Activated CD8-positive, alpha-beta memory T cell treated with anti-CD3 and anti-CD28 coated beads, Interleukin-2, amount 50 U/mL, for 1 hour (primary cell): ENCODE measurements around the gene DDN.

ENCODE experiments used
- DNase-seq: peaks from one replicate; pipeline ENCODE4 v3.0.0-alpha.2; 2020; ENCODE audit errors: extremely low read depth

DDN gene

GRCh38 chr12:49013428-49013827 lies 14.3 kb upstream of the DDN start:
- no peak for DNase-seq

GRCh38 chr12:49012739-49013138 lies 13.6 kb upstream of the DDN start:
- DNase-seq, result no peak

GRCh38 chr12:49010092-49010668 lies 11.0 kb upstream of the DDN start:
- no peak for DNase-seq

GRCh38 chr12:49008943-49009342 lies 9.8 kb upstream of the DDN start:
- no peak for DNase-seq

GRCh38 chr12:49000346-49000745 lies 1.2 kb upstream of the DDN start:
- DNase-seq, result no peak

GRCh38 chr12:48998497-48999353 lies 450 bp downstream of the DDN start:
- DNase-seq, result no peak

- no peak for DNase-seq
These were observed 1.3 kb downstream of the DDN start for GRCh38 chr12:48997719-48998496.

- no peak for DNase-seq
These were observed 2.1 kb downstream of the DDN start for GRCh38 chr12:48996794-48997718.

GRCh38 chr12:48995086-48995879 lies 3.9 kb downstream of the DDN start:
- DNase-seq, result no peak

- no peak for DNase-seq
These were observed 4.7 kb downstream of the DDN start for GRCh38 chr12:48994224-48995085.

GRCh38 chr12:48993787-48994186 lies 5.4 kb downstream of the DDN start:
- DNase-seq, result no peak

- no peak for DNase-seq
These were observed 7.7 kb downstream of the DDN start for GRCh38 chr12:48991247-48992050.

- no peak for DNase-seq
These were observed 8.6 kb downstream of the DDN start for GRCh38 chr12:48990552-48990951.

- no peak for DNase-seq
These were observed 11.0 kb downstream of the DDN start for GRCh38 chr12:48988030-48988649.

- no peak for DNase-seq
These were observed 12.4 kb downstream of the DDN start for GRCh38 chr12:48986720-48987291.

GRCh38 chr12:48985901-48986300 lies 13.3 kb downstream of the DDN start:
- no peak for DNase-seq

GRCh38 chr12:48985475-48985897 lies 13.7 kb downstream of the DDN start:
- no peak for DNase-seq
